HFF-Myc (cell line): ENCODE measurements around the gene SARNP.

Source experiments
- DNase-seq: peaks from one replicate; pipeline ENCODE4 v3.0.0-alpha.2; 2011; ENCODE audit warnings: low read depth; ENCODE audit errors: extremely low read depth
- H3K4me3 ChIP-seq: replicated peaks from 2 replicates; pipeline ENCODE4 v1.5.1; 2011; ENCODE audit warnings: low read depth, mild to moderate bottlenecking, control low read depth, low read length
- TF ChIP-seq, protein P1 (sequence below): IDR thresholded peaks from 2 replicates; pipeline ENCODE4 v1.5.1; 2012; ENCODE audit warnings: mild to moderate bottlenecking, low read depth, low read length, control low read depth; ENCODE audit errors: missing control alignments

Gene SARNP

DNA sequence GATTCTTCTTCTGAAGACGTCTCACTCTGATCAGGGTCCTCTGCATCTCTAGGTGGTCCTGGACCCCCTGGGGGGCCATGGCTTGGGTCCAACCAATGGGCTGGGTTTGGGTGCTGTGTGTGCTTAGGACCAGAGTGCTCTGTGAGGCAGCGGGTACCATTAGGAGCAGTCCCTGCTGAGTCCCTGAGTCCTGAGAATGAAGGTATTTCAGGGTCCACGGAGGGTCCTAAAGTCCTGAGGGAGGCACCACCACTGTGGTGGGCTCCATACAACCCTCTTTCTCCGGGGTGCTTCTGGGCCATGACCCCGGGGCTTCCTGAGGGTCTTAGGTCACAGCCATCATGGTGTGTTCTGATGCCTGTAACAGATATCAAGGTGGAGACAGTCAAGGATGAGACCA lies 10.8 kb upstream of the SARNP start:
- H3K4me3 ChIP-seq, result peak overlapping the region; percentile 89
- TF ChIP-seq, protein P1, sequence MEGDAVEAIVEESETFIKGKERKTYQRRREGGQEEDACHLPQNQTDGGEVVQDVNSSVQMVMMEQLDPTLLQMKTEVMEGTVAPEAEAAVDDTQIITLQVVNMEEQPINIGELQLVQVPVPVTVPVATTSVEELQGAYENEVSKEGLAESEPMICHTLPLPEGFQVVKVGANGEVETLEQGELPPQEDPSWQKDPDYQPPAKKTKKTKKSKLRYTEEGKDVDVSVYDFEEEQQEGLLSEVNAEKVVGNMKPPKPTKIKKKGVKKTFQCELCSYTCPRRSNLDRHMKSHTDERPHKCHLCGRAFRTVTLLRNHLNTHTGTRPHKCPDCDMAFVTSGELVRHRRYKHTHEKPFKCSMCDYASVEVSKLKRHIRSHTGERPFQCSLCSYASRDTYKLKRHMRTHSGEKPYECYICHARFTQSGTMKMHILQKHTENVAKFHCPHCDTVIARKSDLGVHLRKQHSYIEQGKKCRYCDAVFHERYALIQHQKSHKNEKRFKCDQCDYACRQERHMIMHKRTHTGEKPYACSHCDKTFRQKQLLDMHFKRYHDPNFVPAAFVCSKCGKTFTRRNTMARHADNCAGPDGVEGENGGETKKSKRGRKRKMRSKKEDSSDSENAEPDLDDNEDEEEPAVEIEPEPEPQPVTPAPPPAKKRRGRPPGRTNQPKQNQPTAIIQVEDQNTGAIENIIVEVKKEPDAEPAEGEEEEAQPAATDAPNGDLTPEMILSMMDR, result no peak

DNA sequence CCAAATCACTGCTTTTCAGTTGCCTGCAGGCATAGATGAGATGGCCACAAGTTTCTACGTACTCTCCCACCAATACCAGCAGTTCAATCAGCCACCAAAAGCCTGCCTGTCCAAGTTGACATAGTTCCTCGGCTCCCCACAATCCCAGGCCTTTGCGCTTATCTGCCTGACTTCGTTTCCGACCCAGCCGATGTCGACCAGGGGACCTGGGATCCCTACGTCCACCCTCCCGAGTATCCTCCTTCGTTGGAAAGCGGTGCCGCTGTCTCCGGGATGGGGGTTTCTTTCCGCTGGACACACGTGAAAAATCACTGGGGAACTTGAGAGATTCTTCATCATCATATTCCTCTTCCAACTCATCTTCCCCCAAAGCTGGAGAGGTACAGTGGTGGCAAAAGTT lies 10.3 kb upstream of the SARNP start:
- no peak overlapping the region; the same call in 1 of the 2 replicates for H3K4me3 ChIP-seq
- no peak for DNase-seq
- TF ChIP-seq, protein P1, result no peak

More for the DNA sequence above, 10.8 kb upstream of the SARNP start:
- no peak for DNase-seq

DNA sequence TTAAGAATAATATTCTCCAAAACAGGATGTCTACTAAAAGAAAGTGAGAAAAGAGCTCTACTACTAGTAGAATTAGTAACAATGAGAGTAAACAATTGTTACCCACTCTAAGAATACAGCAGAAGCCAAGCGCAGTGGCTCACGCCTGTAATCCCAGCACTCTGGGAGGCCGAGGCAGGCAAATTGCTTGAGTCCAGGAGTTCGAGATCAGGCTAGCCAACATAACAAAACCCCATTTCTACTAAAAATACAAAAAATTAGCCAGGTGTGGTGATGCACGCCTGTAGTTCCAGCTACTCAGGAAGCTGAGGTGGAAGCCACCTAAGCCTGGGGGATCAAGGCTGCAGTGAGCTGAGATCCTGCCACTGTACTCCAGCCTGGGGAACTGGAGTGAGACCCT lies 7.2 kb upstream of the SARNP start:
- DNase-seq, result no peak
- TF ChIP-seq, protein P1, result no peak
- H3K4me3 ChIP-seq, result no peak overlapping the region

DNA sequence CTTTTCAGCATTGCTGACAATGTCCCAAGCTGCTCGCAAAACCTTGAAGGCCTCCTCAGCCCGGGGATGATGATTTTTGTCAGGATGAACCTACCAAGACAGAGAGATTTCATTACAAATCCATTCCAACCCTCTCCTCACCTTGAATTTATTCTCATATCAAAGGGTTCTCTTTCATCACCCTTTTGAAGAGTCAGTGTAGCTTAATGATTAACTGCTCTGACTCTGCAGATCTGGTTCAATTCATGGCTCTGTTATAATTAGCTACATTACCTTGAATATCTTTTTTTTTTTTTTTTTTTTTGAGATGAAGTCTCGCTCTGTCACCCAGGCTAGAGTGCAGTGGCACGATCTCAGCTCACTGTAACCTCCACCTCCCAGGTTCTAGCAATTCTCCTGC lies 5.9 kb upstream of the SARNP start:
- TF ChIP-seq, protein P1, result no peak
- no peak for DNase-seq
- H3K4me3 ChIP-seq, result no peak overlapping the region

DNA sequence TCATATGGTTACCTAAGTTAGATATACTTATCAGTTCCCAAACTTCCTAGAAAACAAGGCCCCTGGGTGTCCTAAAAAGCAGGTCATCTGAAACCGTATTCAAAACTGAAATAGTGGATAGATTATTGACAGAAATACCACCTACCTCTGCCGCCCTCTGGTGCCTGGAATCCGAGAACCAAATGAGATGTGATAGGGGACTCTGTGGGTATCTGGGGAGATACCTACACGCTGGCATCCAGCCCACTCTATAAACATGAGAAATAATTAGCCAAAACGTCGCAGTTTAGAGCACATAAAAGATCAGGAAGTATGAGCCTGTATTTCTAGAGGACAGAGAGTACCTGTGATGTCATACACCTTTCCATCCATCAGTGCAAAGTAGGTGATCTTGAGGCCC lies 4.7 kb upstream of the SARNP start:
- DNase-seq, result no peak
- no peak overlapping the region for H3K4me3 ChIP-seq
- TF ChIP-seq, protein P1, result no peak

DNA sequence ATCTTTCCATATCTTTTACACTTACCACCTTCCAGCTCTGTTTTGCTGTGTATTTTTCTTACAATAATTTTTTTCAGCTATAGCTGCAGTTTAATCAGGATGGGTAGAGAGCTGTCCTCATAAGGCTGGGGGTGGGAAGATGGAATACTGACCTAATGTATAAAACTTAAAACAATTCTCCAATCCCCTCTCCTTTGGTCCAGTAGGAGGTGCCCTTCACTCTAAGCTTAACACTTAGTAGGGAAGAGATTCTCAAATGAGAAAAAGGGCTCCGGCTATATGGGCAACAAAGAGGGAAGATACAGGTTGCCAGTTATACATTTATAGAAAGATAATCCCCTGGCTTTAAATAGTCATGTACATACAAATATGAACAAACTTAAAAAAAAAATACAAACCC lies 3.2 kb upstream of the SARNP start:
- no peak overlapping the region for H3K4me3 ChIP-seq
- no peak for DNase-seq
- TF ChIP-seq, protein P1, result peak; percentile 52

DNA sequence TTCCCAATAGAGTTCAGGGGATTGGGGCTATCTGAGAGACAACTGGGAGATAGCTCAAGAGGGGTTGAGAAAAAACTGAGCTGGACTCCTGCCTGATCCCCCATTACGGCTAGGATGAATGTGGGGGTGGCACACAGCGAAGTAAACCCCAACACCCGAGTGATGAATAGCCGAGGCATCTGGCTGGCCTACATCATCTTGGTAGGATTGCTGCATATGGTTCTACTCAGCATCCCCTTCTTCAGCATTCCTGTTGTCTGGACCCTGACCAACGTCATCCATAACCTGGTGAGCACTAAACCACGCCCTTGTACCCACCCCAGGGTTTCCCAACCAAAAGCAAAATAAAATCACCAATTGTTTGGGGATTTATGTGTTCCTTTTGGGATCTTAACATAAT lies 1.4 kb upstream of the SARNP start:
- no peak for DNase-seq
- TF ChIP-seq, protein P1, result no peak
- H3K4me3 ChIP-seq, result peak overlapping the region; percentile 84
